Endothelial cell of umbilical vein (primary cell): ENCODE results near the gene DLGAP4. TPM values are rescaled to one million over a fixed set of nuclear protein-coding genes. Genes with fewer than 3 reads are reported as not detected.

Experiments used
- BruUV-seq: library from RNA; stranded (reverse); fragments of 400-500 nt; replicated peaks from 2 replicates; lab custom pipeline; 2021; lab: Mats Ljungman, UMichigan
- CTCF ChIA-PET: fragments of 300-600, 350-600 bp; sonication (Branson Sonifier 250); formaldehyde crosslinking; loops from one replicate; lab custom pipeline; 2021; ENCODE audit warnings: antibody characterized with exemption, inconsistent platforms; lab: Charles Lee
- POLR2A ChIA-PET: fragments of 300-600, 350-600 bp; sonication (Branson Sonifier 250); formaldehyde crosslinking; loops from one replicate; lab custom pipeline; 2021; ENCODE audit warnings: antibody characterized with exemption, inconsistent platforms; lab: Charles Lee
- DNase-seq: peaks from one replicate; pipeline ENCODE4 v3.0.0-alpha.2; 2011; ENCODE audit warnings: low read depth, low spot score
- FAIRE-seq: peaks from 2 replicates; lab custom pipeline; 2011; peaks lifted over from hg19 to GRCh38; lab: Jason Lieb, UNC
- H2AFZ ChIP-seq: 2 replicates; pipeline ENCODE4 v1.6.0; 2012; ENCODE audit warnings: low read depth, low read length, control low read depth, inconsistent platforms
- H3K27ac ChIP-seq: 2 replicates; pipeline ENCODE4 v1.5.1; 2011; ENCODE audit warnings: low read depth, mild to moderate bottlenecking, control low read depth, low read length, moderate library complexity; ENCODE audit not compliant: insufficient read depth
- H3K27me3 ChIP-seq, 2 experiments: 2 replicates each; pipeline versions ENCODE4 v1.6.0 to v1.6.1; 2011; ENCODE audit warnings: low read length in 2 of 2, mixed read lengths in 1 of 2; ENCODE audit not compliant: control insufficient read depth in 2 of 2, insufficient read depth in 2 of 2
- H3K36me3 ChIP-seq, 2 experiments: 2 replicates in 1 of 2; 3 replicates in 1 of 2; pipeline ENCODE4 v1.5.1; 2011; ENCODE audit warnings: low read length in 2 of 2, mild to moderate bottlenecking in 1 of 2, moderate library complexity in 1 of 2; ENCODE audit not compliant: control insufficient read depth in 2 of 2, insufficient read depth in 2 of 2; ENCODE audit errors: extremely low read depth in 1 of 2
- H3K4me1 ChIP-seq: 3 replicates; pipeline ENCODE4 v1.5.1; 2011; ENCODE audit warnings: mild to moderate bottlenecking, low read length; ENCODE audit not compliant: control insufficient read depth, insufficient read depth; ENCODE audit errors: extremely low read depth
- H3K4me2 ChIP-seq: 2 replicates; pipeline ENCODE4 v1.6.1; 2011; ENCODE audit warnings: low read length, control low read depth, mixed read lengths; ENCODE audit not compliant: insufficient read depth
- H3K4me3 ChIP-seq, 3 experiments: fragments of 200-600 bp in 1 of 3; sonication (generic), shearing (Covaris generic) in 1 of 3; replicated peaks in 1 of 3; 2 replicates each; pipeline ENCODE4 v1.5.1; 2011 to 2016; ENCODE audit warnings: control low read depth in 3 of 3, low read length in 3 of 3, mild to moderate bottlenecking in 2 of 3, inconsistent platforms in 1 of 3, low read depth in 1 of 3, moderate library complexity in 1 of 3; ENCODE audit not compliant: insufficient read depth in 1 of 3
- H3K79me2 ChIP-seq: 2 replicates; pipeline ENCODE4 v1.6.0; 2012; ENCODE audit warnings: low read length, inconsistent platforms; ENCODE audit not compliant: control insufficient read depth, insufficient read depth
- H3K9ac ChIP-seq: replicated peaks from 2 replicates; pipeline ENCODE3; 2011; ENCODE audit warnings: low read length, control low read depth; ENCODE audit not compliant: insufficient read depth; ENCODE audit errors: extremely low read depth
- H3K9me1 ChIP-seq: replicated peaks from 3 replicates; pipeline ENCODE4 v1.6.0; 2011; ENCODE audit warnings: mild to moderate bottlenecking, low read length; ENCODE audit not compliant: control insufficient read depth, insufficient read depth; ENCODE audit errors: extremely low read depth
- H3K9me3 ChIP-seq: replicated peaks from 2 replicates; pipeline ENCODE4 v1.5.1; 2012; ENCODE audit warnings: low read length, inconsistent platforms; ENCODE audit not compliant: control insufficient read depth, insufficient read depth
- H4K20me1 ChIP-seq: replicated peaks from 2 replicates; pipeline ENCODE3; 2011; ENCODE audit warnings: mild to moderate bottlenecking, low read length; ENCODE audit not compliant: control insufficient read depth, insufficient read depth; ENCODE audit errors: extremely low read depth
- EZH2 ChIP-seq: IDR thresholded peaks from 2 replicates; pipeline ENCODE4 v1.6.1; 2012; ENCODE audit warnings: borderline replicate concordance, low read depth, mild to moderate bottlenecking, moderate library complexity, low read length, inconsistent platforms; ENCODE audit not compliant: severe bottlenecking
- FOS ChIP-seq: IDR thresholded peaks from 2 replicates; pipeline ENCODE4 v1.6.1; 2011; ENCODE audit warnings: mild to moderate bottlenecking, low read length, moderate library complexity, borderline replicate concordance; ENCODE audit not compliant: insufficient read depth
- GATA2 ChIP-seq: IDR thresholded peaks from 2 replicates; pipeline ENCODE4 v1.7.0; 2011; ENCODE audit warnings: low read depth, mild to moderate bottlenecking, moderate library complexity, mixed read lengths, low read length; ENCODE audit not compliant: insufficient read length, insufficient read depth
- JUN ChIP-seq: IDR thresholded peaks from 2 replicates; pipeline ENCODE4 v1.6.1; 2011; ENCODE audit warnings: borderline replicate concordance, low read depth; ENCODE audit not compliant: insufficient read length, insufficient read depth
- MYC ChIP-seq: IDR thresholded peaks from one replicate; pipeline ENCODE4 v1.6.1; 2011; ENCODE audit warnings: mild to moderate bottlenecking, low read depth, low read length
- POLR2A ChIP-seq: IDR thresholded peaks from 2 replicates; pipeline ENCODE4 v1.6.1; 2012; ENCODE audit warnings: low read depth, mild to moderate bottlenecking, control low read depth, low read length
- POLR2AphosphoS5 ChIP-seq: IDR thresholded peaks from 2 replicates; pipeline ENCODE4 v1.6.1; 2012; ENCODE audit warnings: low read depth, mild to moderate bottlenecking, control low read depth, low read length, moderate library complexity; ENCODE audit not compliant: insufficient read depth
- dilution Hi-C: fragments of 300-500 bp; cut with MboI; formaldehyde crosslinking; loops from one replicate; pipeline ENCODE4 v1.15.0; 2019; ENCODE audit warnings: low sequenced_read_pairs; ENCODE audit not compliant: extremely low pct_ligation_motif_present
- intact Hi-C: fragments of 100-400 bp; cut with micrococcal nuclease; formaldehyde crosslinking; loops from one replicate; pipeline ENCODE4 v1.10.0; 2022
- polyA plus RNA-seq, 4 experiments: library from polyadenylated mRNA; depleted of rRNA in 3 of 4; stranded (reverse) in 3 of 4; unstranded in 1 of 4; fragments of >200 nt; gene quantifications; 2 replicates each; pipeline versions ENCODE4 v1.2.1 to v1.2.3, GENCODE V29; 2011 to 2012; ENCODE audit warnings: missing spikeins in 1 of 4
- total RNA-seq: library from RNA; stranded (reverse); gene quantifications from 2 replicates; pipeline ENCODE4 v1.2.3, GENCODE V29; 2021
- TF ChIP-seq, protein P1 (sequence below): IDR thresholded peaks from 2 replicates; pipeline ENCODE4 v1.6.1; 2011; ENCODE audit not compliant: insufficient read depth, insufficient read length
- TF ChIP-seq, protein P2 (sequence below), 2 donors: IDR thresholded peaks; 1 replicate in 1 of 2; 2 replicates in 1 of 2; pipeline ENCODE4 v1.5.1; 2011; ENCODE audit warnings: low read length in 2 of 2, mild to moderate bottlenecking in 2 of 2, moderate library complexity in 2 of 2, control low read depth in 1 of 2, inconsistent platforms in 1 of 2, low read depth in 1 of 2; ENCODE audit not compliant: insufficient read depth in 1 of 2; ENCODE audit errors: extremely low read depth in 1 of 2

DLGAP4 gene
- total and polyA plus RNA-seq, 2 donors (not counting 3 experiments of a cell fraction or from before 2014, with no cell fraction given): 57.5 to 125 TPM

DNA sequence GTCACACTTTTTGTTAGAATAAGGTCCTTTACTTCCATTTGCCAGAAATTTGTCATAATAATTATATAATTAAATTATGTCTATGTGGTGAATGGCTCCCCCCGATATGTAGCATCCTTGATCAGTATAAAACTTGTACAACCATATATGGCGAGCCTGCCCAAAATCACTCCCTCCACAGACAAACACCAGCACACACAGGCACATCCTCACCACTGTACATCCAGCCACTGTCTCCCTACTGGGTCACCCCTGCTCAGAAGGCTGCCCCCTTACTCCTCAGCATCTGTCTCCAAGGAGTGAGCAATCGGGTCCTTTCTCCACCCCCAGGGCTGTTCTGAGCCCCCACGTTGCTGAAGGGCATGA is 148.2 kb downstream of the DLGAP4 start:
- Histone ChIP-seq H3K9me3 (no peaks in the 10 kb centered on the region), H3K27ac (no peak overlapping the region), H3K9ac (no peak overlapping the region), H3K4me2 (no peak overlapping the region), H4K20me1 (no peaks in the 10 kb centered on the region), H3K79me2 (no peaks in the 10 kb centered on the region), H3K36me3 (no peaks in the 10 kb centered on the region), H2AFZ (no peak overlapping the region), H3K27me3 (peaks cover 3 to 15% of the 10 kb centered on the region in 2 experiments), H3K4me3 (no peak overlapping the region), H3K9me1 (no peaks in the 10 kb centered on the region), H3K4me1 (no peaks in the 10 kb centered on the region)
- intact Hi-C loops: no loop called here
- POLR2A ChIA-PET: no interaction called here
- no peak for TF ChIP-seq POLR2A
- TF ChIP-seq, protein P1, sequence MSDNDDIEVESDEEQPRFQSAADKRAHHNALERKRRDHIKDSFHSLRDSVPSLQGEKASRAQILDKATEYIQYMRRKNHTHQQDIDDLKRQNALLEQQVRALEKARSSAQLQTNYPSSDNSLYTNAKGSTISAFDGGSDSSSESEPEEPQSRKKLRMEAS: no peak
- TF ChIP-seq, protein P2, sequence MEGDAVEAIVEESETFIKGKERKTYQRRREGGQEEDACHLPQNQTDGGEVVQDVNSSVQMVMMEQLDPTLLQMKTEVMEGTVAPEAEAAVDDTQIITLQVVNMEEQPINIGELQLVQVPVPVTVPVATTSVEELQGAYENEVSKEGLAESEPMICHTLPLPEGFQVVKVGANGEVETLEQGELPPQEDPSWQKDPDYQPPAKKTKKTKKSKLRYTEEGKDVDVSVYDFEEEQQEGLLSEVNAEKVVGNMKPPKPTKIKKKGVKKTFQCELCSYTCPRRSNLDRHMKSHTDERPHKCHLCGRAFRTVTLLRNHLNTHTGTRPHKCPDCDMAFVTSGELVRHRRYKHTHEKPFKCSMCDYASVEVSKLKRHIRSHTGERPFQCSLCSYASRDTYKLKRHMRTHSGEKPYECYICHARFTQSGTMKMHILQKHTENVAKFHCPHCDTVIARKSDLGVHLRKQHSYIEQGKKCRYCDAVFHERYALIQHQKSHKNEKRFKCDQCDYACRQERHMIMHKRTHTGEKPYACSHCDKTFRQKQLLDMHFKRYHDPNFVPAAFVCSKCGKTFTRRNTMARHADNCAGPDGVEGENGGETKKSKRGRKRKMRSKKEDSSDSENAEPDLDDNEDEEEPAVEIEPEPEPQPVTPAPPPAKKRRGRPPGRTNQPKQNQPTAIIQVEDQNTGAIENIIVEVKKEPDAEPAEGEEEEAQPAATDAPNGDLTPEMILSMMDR (IDR thresholded peaks at IDR 0.05; ENCODE audit: extremely low read depth in 1 of 2, insufficient read depth in 1 of 2, low read depth in 1 of 2, low read length in 2 of 2): no peak
- TF ChIP-seq JUN: no peak
- TF ChIP-seq EZH2: no peak
- TF ChIP-seq FOS: no peak
- TF ChIP-seq GATA2: no peak
- no peak for TF ChIP-seq POLR2AphosphoS5
- no peak for TF ChIP-seq MYC
- no peak for DNase-seq
- FAIRE-seq: no peak
- no TSS peak for BruUV-seq
- dilution Hi-C loops: no loop called here
- CTCF ChIA-PET: interaction anchor here (1.2 kb wide), 2 partner anchors 181 to 252 kb away, joined by 3 to 9 read pairs; no protein-coding TSS in a partner anchor
